H9 (cell line): ENCODE data around the gene FBLN7. TPM values are rescaled to one million over a fixed set of nuclear protein-coding genes. Genes with fewer than 3 reads are reported as not detected.

Source experiments
- DNase-seq: peaks from one replicate; pipeline ENCODE4 v3.0.0-alpha.2; 2017
- H2AFZ ChIP-seq: one replicate; pipeline ENCODE4 v1.6.1; 2013; ENCODE audit warnings: mild to moderate bottlenecking, low read length, control low read depth, moderate library complexity
- H2AK5ac ChIP-seq: 2 replicates; pipeline ENCODE4 v1.6.1; 2013; ENCODE audit warnings: low read length, control low read depth, mixed read lengths; ENCODE audit not compliant: insufficient read length
- H2BK120ac ChIP-seq: one replicate; pipeline ENCODE4 v1.6.1; 2013; ENCODE audit warnings: low read depth, mild to moderate bottlenecking, low read length, control low read depth, inconsistent platforms; ENCODE audit not compliant: poor library complexity, severe bottlenecking
- H2BK12ac ChIP-seq: 2 replicates; pipeline ENCODE4 v1.6.1; 2013; ENCODE audit warnings: low read length, control low read depth, mixed read lengths, low read depth; ENCODE audit not compliant: insufficient read length
- H2BK15ac ChIP-seq: 2 replicates; pipeline ENCODE4 v1.6.1; 2013; ENCODE audit warnings: low read depth, low read length, control low read depth
- H2BK20ac ChIP-seq: one replicate; pipeline ENCODE4 v1.6.1; 2013; ENCODE audit warnings: low read depth, mild to moderate bottlenecking, low read length, control low read depth, inconsistent platforms; ENCODE audit not compliant: poor library complexity, severe bottlenecking
- H2BK5ac ChIP-seq: 2 replicates; pipeline ENCODE4 v1.6.1; 2013; ENCODE audit warnings: low read length, control low read depth, mixed read lengths; ENCODE audit not compliant: insufficient read length
- H3K14ac ChIP-seq: 2 replicates; pipeline ENCODE4 v1.6.1; 2013; ENCODE audit warnings: low read length, control low read depth; ENCODE audit not compliant: insufficient read depth
- H3K18ac ChIP-seq: 2 replicates; pipeline ENCODE4 v1.6.1; 2013; ENCODE audit warnings: low read depth, mild to moderate bottlenecking, mixed read lengths, low read length, control low read depth; ENCODE audit not compliant: insufficient read length
- H3K23ac ChIP-seq: 2 replicates; pipeline ENCODE4 v1.6.1; 2013; ENCODE audit warnings: low read length, control low read depth, mixed read lengths, low read depth; ENCODE audit not compliant: insufficient read length
- H3K23me2 ChIP-seq: 2 replicates; pipeline ENCODE4 v1.6.1; 2013; ENCODE audit warnings: low read depth, mild to moderate bottlenecking, mixed read lengths, low read length, control low read depth; ENCODE audit not compliant: insufficient read length, poor library complexity, severe bottlenecking
- H3K27ac ChIP-seq: 2 replicates; pipeline ENCODE4 v1.5.1; 2013; ENCODE audit warnings: low read length, control low read depth, mixed read lengths, low read depth; ENCODE audit not compliant: insufficient read length
- H3K27me3 ChIP-seq: 2 replicates; pipeline ENCODE4 v1.6.1; 2013; ENCODE audit warnings: low read length, control low read depth, inconsistent platforms; ENCODE audit not compliant: insufficient read depth
- H3K4ac ChIP-seq: 2 replicates; pipeline ENCODE4 v1.6.1; 2013; ENCODE audit warnings: low read depth, mild to moderate bottlenecking, control low read depth, inconsistent platforms, low read length, moderate library complexity
- H3K4me1 ChIP-seq: 2 replicates; pipeline ENCODE4 v1.6.1; 2013; ENCODE audit warnings: low read length, control low read depth, inconsistent platforms; ENCODE audit not compliant: insufficient read depth
- H3K4me2 ChIP-seq: 2 replicates; pipeline ENCODE4 v1.6.1; 2013; ENCODE audit warnings: low read length, control low read depth, mixed read lengths; ENCODE audit not compliant: insufficient read length, insufficient read depth
- H3K56ac ChIP-seq: 2 replicates; pipeline ENCODE4 v1.6.1; 2013; ENCODE audit warnings: low read depth, mild to moderate bottlenecking, mixed read lengths, low read length, control low read depth; ENCODE audit not compliant: insufficient read length
- H3K79me1 ChIP-seq: 2 replicates; pipeline ENCODE4 v1.6.1; 2013; ENCODE audit warnings: low read depth, mild to moderate bottlenecking, moderate library complexity, low read length, control low read depth, inconsistent platforms; ENCODE audit not compliant: insufficient read depth, poor library complexity, severe bottlenecking
- H3K79me2 ChIP-seq: 2 replicates; pipeline ENCODE4 v1.6.1; 2013; ENCODE audit warnings: low read length, control low read depth, inconsistent platforms; ENCODE audit not compliant: insufficient read depth
- H3K9ac ChIP-seq: 2 replicates; pipeline ENCODE4 v1.6.1; 2013; ENCODE audit warnings: low read length, control low read depth, mixed read lengths; ENCODE audit not compliant: insufficient read length; ENCODE audit errors: extremely low read depth
- H3K9me3 ChIP-seq: one replicate; pipeline ENCODE4 v1.6.1; 2013; ENCODE audit warnings: low read depth, low read length, inconsistent platforms; ENCODE audit not compliant: control insufficient read depth
- H3T11ph ChIP-seq: one replicate; pipeline ENCODE4 v1.6.1; 2013; ENCODE audit warnings: mild to moderate bottlenecking, low read length, control low read depth, inconsistent platforms
- H4K20me1 ChIP-seq: one replicate; pipeline ENCODE4 v1.6.1; 2013; ENCODE audit not compliant: control insufficient read depth, insufficient read length, insufficient read depth
- H4K5ac ChIP-seq: 2 replicates; pipeline ENCODE4 v1.6.1; 2013; ENCODE audit warnings: low read depth, mild to moderate bottlenecking, mixed read lengths, low read length, control low read depth; ENCODE audit not compliant: insufficient read length
- H4K8ac ChIP-seq: replicated peaks from 2 replicates; pipeline ENCODE4 v1.6.1; 2013; ENCODE audit warnings: low read length, control low read depth, mixed read lengths, low read depth; ENCODE audit not compliant: insufficient read length
- H4K91ac ChIP-seq: 2 replicates; pipeline ENCODE4 v1.6.1; 2013; ENCODE audit warnings: low read depth, mild to moderate bottlenecking, moderate library complexity, mixed read lengths, low read length, control low read depth; ENCODE audit not compliant: insufficient read length
- H3K27ac Mint-ChIP-seq, 3 experiments: 2 replicates in 2 of 3; 3 replicates in 1 of 3; pipeline ENCODE4 v1.8.0; 2020 to 2021; ENCODE audit warnings: mixed read lengths in 3 of 3, mild to moderate bottlenecking in 1 of 3, moderate library complexity in 1 of 3
- H3K27me3 Mint-ChIP-seq: 2 replicates; pipeline ENCODE4 v1.8.0; 2021; ENCODE audit warnings: low read depth, mild to moderate bottlenecking, moderate library complexity, mixed read lengths
- H3K36me3 Mint-ChIP-seq, 3 experiments: 2 replicates in 2 of 3; 3 replicates in 1 of 3; pipeline ENCODE4 v1.8.0; 2020 to 2021; ENCODE audit warnings: low read depth in 3 of 3, mixed read lengths in 3 of 3; ENCODE audit not compliant: insufficient read depth in 1 of 3
- H3K4me1 Mint-ChIP-seq, 2 experiments: 2 replicates each; pipeline ENCODE4 v1.8.0; 2020; ENCODE audit warnings: mixed read lengths in 2 of 2
- H3K4me3 Mint-ChIP-seq, 2 experiments: 2 replicates in 1 of 2; 3 replicates in 1 of 2; pipeline ENCODE4 v1.8.0; 2020 to 2021; ENCODE audit warnings: mild to moderate bottlenecking in 2 of 2, mixed read lengths in 2 of 2, moderate library complexity in 1 of 2
- H3K9me3 Mint-ChIP-seq, 2 experiments: 2 replicates in 1 of 2; 3 replicates in 1 of 2; pipeline ENCODE4 v1.8.0; 2020; ENCODE audit warnings: mild to moderate bottlenecking in 2 of 2, mixed read lengths in 2 of 2, moderate library complexity in 1 of 2
- WGBS: extraction: QIAGEN DNeasy Blood & Tissue Kit; methylation state at CpG from one replicate; pipeline ENCODE4 v1.1.7; 2013; ENCODE audit warnings: missing lambda C conversion rate, low lambda C conversion rate, mixed read lengths; ENCODE audit not compliant: insufficient read length; ENCODE audit errors: extremely low coverage; 5-methylcytosine and 5-hydroxymethylcytosine counted together
- total RNA-seq: library from RNA; stranded (reverse); gene quantifications from 2 replicates; pipeline ENCODE4 v1.2.1, GENCODE V29; 2021
- TF ChIP-seq, protein P1 (sequence below): fragments of 200-600 bp; sonication (generic); conservative IDR thresholded peaks from 3 replicates; pipeline ENCODE4 v1.8.0; 2021; ENCODE audit warnings: antibody characterized with exemption, mild to moderate bottlenecking

Gene FBLN7
- total RNA-seq, 1 experiment from 2014 or later: 1.3 TPM

DNA sequence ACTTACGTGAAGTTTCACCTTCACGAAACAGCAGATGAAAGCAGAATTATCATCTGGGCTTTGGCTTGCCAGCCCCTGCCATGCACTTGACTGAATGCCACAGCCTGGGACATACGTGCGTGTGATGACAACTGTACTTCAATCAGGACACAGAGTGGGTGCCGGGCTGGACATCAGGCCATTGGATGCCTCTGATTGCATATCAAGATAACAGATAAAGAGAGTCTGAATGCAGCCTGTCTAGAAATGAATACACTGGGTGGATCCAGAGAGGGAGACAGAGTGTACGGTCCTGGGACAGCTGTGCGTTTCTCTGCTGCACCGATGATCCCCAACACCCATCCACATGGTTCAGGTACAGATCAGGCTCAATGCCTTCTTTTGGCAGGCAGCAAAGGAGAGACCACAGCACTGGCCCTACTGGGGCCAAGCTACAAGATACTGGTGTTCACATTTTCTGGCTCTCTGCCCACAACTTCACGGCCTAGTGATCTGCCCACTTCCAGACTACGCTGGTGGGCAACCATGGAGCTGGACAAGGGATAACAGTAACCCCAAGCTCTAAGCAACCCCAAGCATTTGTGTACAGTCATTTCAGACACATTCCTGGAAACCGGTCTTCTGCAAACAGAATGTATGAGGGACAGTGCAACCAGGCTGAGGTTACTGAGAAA, 35.6 kb downstream of the FBLN7 start:
- H2BK5ac ChIP-seq: no peak overlapping the region
- no peak overlapping the region for H4K91ac ChIP-seq
- H3K27me3 Mint-ChIP-seq: peaks cover 1% of the 10 kb centered on the region
- H4K5ac ChIP-seq: no peak overlapping the region
- no peak overlapping the region for H3K18ac ChIP-seq
- no peaks in the 10 kb centered on the region for H3K23me2 ChIP-seq
- no peak overlapping the region; a peak in 1 of 7 replicates for H3K27ac Mint-ChIP-seq
- no peak overlapping the region for H2BK15ac ChIP-seq
- H2BK12ac ChIP-seq: no peak overlapping the region
- no peak overlapping the region for H3K23ac ChIP-seq
- H3K9ac ChIP-seq: no peak overlapping the region
- no peaks in the 10 kb centered on the region for H3K79me1 ChIP-seq
- H3T11ph ChIP-seq: no peak overlapping the region
- H3K27ac ChIP-seq: no peak overlapping the region
- H3K4me1 Mint-ChIP-seq: peaks cover 0 to 4% of the 10 kb centered on the region in 2 experiments; a peak in 1 of 4 replicates
- no peak overlapping the region for H3K4ac ChIP-seq
- H3K4me3 Mint-ChIP-seq: no peak overlapping the region
- H3K9me3 Mint-ChIP-seq: no peaks in the 10 kb centered on the region
- no peak overlapping the region for H2AK5ac ChIP-seq
- no peaks in the 10 kb centered on the region for H4K20me1 ChIP-seq
- H3K4me1 ChIP-seq: no peaks in the 10 kb centered on the region; the same call in 1 of the 2 replicates
- H2BK20ac ChIP-seq: no peak overlapping the region
- H4K8ac ChIP-seq: no peak overlapping the region
- H3K14ac ChIP-seq: no peak overlapping the region
- no peak overlapping the region for H3K56ac ChIP-seq
- H3K79me2 ChIP-seq: no peaks in the 10 kb centered on the region
- WGBS: no CpG with 5 or more reads among the region's 11 CpGs
- no peak overlapping the region for H2AFZ ChIP-seq
- TF ChIP-seq, protein P1, sequence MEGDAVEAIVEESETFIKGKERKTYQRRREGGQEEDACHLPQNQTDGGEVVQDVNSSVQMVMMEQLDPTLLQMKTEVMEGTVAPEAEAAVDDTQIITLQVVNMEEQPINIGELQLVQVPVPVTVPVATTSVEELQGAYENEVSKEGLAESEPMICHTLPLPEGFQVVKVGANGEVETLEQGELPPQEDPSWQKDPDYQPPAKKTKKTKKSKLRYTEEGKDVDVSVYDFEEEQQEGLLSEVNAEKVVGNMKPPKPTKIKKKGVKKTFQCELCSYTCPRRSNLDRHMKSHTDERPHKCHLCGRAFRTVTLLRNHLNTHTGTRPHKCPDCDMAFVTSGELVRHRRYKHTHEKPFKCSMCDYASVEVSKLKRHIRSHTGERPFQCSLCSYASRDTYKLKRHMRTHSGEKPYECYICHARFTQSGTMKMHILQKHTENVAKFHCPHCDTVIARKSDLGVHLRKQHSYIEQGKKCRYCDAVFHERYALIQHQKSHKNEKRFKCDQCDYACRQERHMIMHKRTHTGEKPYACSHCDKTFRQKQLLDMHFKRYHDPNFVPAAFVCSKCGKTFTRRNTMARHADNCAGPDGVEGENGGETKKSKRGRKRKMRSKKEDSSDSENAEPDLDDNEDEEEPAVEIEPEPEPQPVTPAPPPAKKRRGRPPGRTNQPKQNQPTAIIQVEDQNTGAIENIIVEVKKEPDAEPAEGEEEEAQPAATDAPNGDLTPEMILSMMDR: no peak
- no peak for DNase-seq
- no peaks in the 10 kb centered on the region for H3K9me3 ChIP-seq
- H3K4me2 ChIP-seq: no peak overlapping the region
- H3K36me3 Mint-ChIP-seq: no peaks in the 10 kb centered on the region
- H3K27me3 ChIP-seq: no peaks in the 10 kb centered on the region
- no peak overlapping the region for H2BK120ac ChIP-seq
